Left ventricle myocardium inferior (tissue), 1 donor: ENCODE measurements around the gene TMEM238. TPM values are rescaled to one million over a fixed set of nuclear protein-coding genes. Genes with fewer than 3 reads are reported as not detected.

Source experiments
- DNase-seq: peaks from one replicate; pipeline ENCODE4 v3.0.0-alpha.2; 2020
- H3K27ac ChIP-seq: fragments of 200-600 bp; replicated peaks from 2 replicates; pipeline ENCODE4 v1.8.0; 2021
- H3K27me3 ChIP-seq: fragments of 200-600 bp; 2 replicates; pipeline ENCODE4 v1.8.0; 2021; ENCODE audit warnings: low read depth
- H3K36me3 ChIP-seq: fragments of 200-600 bp; 2 replicates; pipeline ENCODE4 v1.8.0; 2021
- H3K4me1 ChIP-seq: fragments of 200-600 bp; 2 replicates; pipeline ENCODE4 v1.8.0; 2021
- H3K4me3 ChIP-seq: fragments of 200-600 bp; 2 replicates; pipeline ENCODE4 v1.8.0; 2021; ENCODE audit warnings: mild to moderate bottlenecking, moderate library complexity
- H3K9me3 ChIP-seq: fragments of 200-600 bp; replicated peaks from 2 replicates; pipeline ENCODE4 v1.8.0; 2021
- intact Hi-C: fragments of 100-400 bp; cut with micrococcal nuclease; formaldehyde crosslinking; loops from one replicate; pipeline ENCODE4 v1.11.0; 2022
- total RNA-seq: library from RNA; stranded (reverse); fragmentation: NEBNext Ultra II Directional; extraction: Animal tissue kit (Norgen Biotek cat#: 25700); gene quantifications from one replicate; pipeline ENCODE4 v1.2.1, GENCODE V29; 2021
- TF ChIP-seq, protein P1 (sequence below): fragments of 200-600 bp; IDR thresholded peaks from 2 replicates; pipeline ENCODE4 v1.8.0; 2021; ENCODE audit warnings: antibody characterized with exemption, mild to moderate bottlenecking, borderline replicate concordance
- donor health status: DM: no; HTN: yes; CAD: no; lungs with severe emphysema.

The TMEM238 gene
- total RNA-seq, 1 donor from 2014 or later, result 0.69 TPM

DNA sequence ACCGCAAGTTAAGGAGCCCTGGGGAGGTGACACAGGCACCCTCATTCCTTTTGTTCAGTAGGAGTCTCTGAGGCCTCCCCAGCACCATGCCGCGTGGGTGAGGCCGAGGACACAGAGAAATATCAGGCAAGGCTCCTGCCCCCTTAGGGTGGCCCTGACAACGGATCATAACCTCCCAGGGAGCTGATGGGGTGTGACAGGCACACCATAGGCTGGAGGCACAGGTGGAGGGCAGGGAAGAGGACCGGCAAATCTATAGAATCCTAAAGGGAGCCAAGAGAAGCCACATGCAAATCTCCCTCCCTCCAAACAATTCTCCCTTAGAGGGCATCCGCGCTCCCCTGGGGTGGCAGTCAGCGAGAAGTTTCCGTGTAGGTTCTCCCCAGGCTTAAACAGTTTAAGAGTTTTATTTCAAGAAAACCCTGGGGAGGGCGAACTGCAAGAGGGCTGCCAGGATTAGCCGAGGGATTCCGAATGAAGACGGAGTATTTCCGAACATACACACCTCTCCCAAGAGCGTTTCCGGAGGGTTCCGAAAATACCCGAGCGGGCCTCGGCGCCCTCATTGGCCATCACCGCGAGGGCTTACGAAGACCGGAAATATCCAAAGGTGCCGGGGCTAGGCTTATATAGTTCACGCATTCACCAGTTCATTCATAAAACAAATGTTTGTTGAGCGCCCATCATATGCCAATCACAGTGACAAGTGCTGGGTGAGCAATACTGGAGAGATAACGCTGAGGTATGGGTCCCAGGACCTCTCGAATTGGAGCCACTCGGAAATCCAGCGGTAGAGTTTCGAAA is 1.0 kb upstream of the TMEM238 start:
- TF ChIP-seq, protein P1, sequence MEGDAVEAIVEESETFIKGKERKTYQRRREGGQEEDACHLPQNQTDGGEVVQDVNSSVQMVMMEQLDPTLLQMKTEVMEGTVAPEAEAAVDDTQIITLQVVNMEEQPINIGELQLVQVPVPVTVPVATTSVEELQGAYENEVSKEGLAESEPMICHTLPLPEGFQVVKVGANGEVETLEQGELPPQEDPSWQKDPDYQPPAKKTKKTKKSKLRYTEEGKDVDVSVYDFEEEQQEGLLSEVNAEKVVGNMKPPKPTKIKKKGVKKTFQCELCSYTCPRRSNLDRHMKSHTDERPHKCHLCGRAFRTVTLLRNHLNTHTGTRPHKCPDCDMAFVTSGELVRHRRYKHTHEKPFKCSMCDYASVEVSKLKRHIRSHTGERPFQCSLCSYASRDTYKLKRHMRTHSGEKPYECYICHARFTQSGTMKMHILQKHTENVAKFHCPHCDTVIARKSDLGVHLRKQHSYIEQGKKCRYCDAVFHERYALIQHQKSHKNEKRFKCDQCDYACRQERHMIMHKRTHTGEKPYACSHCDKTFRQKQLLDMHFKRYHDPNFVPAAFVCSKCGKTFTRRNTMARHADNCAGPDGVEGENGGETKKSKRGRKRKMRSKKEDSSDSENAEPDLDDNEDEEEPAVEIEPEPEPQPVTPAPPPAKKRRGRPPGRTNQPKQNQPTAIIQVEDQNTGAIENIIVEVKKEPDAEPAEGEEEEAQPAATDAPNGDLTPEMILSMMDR, result no peak
- Histone ChIP-seq H3K36me3 (peaks cover 32% of the 10 kb centered on the region), H3K27ac (peak overlapping the region; percentile 95), H3K4me1 (peaks cover 59% of the 10 kb centered on the region), H3K4me3 (peak overlapping the region; percentile 85), H3K9me3 (no peaks in the 10 kb centered on the region), H3K27me3 (no peaks in the 10 kb centered on the region)
- intact Hi-C loops, result no loop called here
- DNase-seq, result peak; percentile 97

DNA sequence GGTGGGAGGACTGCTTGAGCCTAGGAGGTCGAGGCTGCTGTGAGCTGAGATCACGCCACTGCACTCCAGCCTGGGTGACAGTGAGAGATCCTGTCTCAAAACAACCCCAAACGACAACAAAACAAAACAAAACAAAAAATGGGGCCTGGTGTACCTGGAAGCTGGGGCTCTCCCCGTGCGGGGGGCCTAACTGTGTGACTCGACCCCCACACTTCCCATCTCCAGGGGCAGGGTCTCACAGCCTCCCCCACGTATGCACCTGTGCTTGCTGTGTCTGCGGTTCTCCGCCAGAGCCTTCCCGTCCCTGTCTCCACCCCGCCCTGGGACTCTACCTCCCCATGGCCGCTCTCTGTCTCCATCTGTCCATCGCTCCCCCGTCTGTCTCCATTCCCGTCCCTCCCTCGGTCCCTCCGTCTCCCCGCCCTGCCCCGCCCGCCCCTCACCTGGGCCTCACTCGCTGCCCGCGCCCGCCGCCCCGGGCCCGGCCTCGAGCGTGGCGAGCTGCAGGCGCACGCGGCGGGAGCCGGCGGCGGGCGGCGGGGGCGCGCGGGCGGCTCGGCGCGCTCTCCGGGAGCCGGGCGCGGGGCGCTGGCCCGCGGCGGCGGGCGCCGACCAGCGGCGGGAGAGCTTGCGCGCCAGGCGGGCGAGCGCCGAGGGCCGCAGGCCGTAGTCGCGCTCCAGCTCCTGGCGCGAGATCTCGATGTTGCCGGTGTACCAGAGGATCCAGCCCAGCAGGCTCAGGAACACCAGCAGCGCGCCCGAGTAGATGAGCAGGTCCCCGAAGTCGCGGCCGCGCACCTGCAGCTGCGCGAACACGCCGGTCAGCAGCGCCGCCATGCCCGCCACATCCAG is 587 bp downstream of the TMEM238 start:
- TF ChIP-seq, protein P1, result peak; percentile 45
- H3K36me3 ChIP-seq, result peaks cover 16% of the 10 kb centered on the region
- peak; percentile 46 for DNase-seq
- peaks cover 45% of the 10 kb centered on the region for H3K4me1 ChIP-seq
- H3K4me3 ChIP-seq, result peak overlapping the region; percentile 85
- H3K27ac ChIP-seq, result peak overlapping the region; percentile 95
- no peaks in the 10 kb centered on the region for H3K9me3 ChIP-seq
- intact Hi-C loops, result no loop called here
- no peaks in the 10 kb centered on the region for H3K27me3 ChIP-seq

DNA sequence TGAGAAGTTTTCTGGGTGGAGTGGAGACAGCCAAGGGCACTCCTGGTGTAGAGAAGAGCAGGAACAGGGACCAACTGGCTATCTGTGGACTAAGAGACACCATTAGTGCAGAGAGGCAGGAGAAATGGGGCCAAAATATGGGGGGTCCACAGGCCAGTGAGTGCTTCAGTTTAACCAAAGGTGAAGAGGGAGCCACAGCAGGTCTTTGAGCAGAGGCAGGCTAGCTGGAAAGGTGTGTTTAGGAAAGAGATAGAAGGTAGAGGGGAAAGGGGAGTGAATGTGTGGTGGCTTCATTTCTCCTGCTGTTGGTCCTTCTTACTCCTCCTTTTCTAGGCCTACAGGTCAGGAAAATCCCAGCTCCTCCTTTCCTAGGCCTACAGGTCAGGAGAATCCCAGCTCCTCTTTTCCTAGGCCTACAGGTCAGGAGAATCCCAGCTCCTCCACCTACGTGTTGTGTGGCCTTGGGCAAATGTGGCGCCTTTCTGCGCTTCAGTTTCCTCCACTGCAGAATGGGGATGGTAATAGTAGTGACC is 1.5 kb downstream of the TMEM238 start:
- no peak for DNase-seq
- peak overlapping the region; percentile 85 for H3K4me3 ChIP-seq
- TF ChIP-seq, protein P1, result no peak
- peaks cover 7% of the 10 kb centered on the region for H3K36me3 ChIP-seq
- H3K4me1 ChIP-seq, result peaks cover 40% of the 10 kb centered on the region
- no peak overlapping the region for H3K27ac ChIP-seq
- H3K9me3 ChIP-seq, result no peaks in the 10 kb centered on the region
- intact Hi-C loops, result no loop called here
- peaks cover 4% of the 10 kb centered on the region for H3K27me3 ChIP-seq

DNA sequence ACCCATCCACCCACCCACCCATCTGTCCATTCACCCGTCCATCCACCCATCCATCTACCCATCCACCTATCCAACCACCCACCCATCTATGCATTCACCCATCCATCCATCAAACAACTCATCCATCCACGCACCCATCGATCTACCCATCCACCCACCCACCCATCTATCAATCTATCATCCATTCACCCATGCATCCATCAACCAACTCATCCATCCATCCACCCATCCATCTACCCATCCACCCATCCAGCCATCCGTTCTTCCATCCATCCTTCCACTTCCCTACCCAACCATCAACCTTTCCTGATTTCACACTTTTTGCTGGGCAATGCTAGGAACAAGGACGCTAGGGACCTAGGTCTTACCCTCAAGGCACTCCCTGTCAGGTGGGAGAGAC is 2.1 kb downstream of the TMEM238 start:
- DNase-seq, result no peak
- Histone ChIP-seq H3K27ac (no peak overlapping the region), H3K27me3 (peaks cover 9% of the 10 kb centered on the region), H3K4me3 (no peak overlapping the region), H3K36me3 (peaks cover 1% of the 10 kb centered on the region), H3K4me1 (peaks cover 37% of the 10 kb centered on the region), H3K9me3 (no peaks in the 10 kb centered on the region)
- TF ChIP-seq, protein P1, result no peak
- intact Hi-C loops, result no loop called here

DNA sequence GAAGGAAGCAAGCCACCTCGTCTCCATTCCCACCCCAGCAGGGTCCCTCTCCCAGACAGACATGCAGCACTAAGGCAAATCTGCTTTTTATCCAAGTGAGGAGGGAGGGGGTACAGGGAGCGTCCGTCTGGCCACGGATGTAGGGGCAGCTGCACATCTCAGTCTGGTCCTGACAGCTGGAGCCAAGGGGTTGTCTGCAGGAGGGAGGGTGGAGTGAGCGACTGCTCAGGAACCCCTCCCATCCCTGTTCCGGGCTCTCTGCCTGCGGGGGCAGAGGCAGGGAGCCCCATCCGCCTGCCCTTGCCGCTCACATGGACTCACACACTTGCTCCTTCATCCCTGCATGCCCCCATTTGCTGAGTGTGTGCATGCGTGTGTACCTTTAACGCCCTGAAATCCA is 4.9 kb downstream of the TMEM238 start:
- Histone ChIP-seq H3K36me3 (no peaks in the 10 kb centered on the region), H3K9me3 (no peaks in the 10 kb centered on the region), H3K27ac (no peak overlapping the region), H3K4me3 (no peak overlapping the region), H3K4me1 (peaks cover 20% of the 10 kb centered on the region), H3K27me3 (peaks cover 34% of the 10 kb centered on the region)
- TF ChIP-seq, protein P1, result no peak
- DNase-seq, result no peak
- intact Hi-C loops, result no loop called here
